ENCODE results near the gene OSBPL6. TPM values are rescaled to one million over a fixed set of nuclear protein-coding genes. Genes with fewer than 3 reads are reported as not detected.

OSBPL6 gene
- total RNA-seq, 4 donors from 2014 or later, result 11.6 to 51.1 (median 40.7) TPM

DNA sequence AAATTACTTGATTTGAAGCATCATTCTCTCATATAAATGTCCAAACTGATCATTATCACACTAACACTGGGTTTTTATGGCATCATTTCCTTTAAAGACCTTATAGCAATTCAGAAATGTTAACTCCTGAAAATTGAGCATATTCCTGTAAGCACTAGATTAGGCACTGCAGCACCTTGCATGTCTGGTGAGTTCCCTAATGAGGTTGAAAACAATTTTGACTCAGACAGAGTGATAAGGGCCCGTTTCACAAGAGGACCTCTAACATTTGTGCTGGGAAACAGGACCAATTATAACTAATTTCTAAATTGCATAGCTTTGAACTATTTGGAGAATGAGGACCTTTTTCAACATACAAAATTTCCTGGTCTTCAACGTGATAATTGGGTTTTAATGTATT is 69.9 kb downstream of the OSBPL6 start:
- peak overlapping the region in 3 of 4 donors; percentile 73 to 82 (median 76) for H3K27ac ChIP-seq
- ATAC-seq (no peak), DNase-seq (no peak)
- H3K27me3 ChIP-seq, result no peaks in the 10 kb centered on the region
- TF ChIP-seq POLR2A (IDR thresholded peaks at IDR 0.05), result no peak
- no peak for TF ChIP-seq CTCF (IDR thresholded peaks at IDR 0.05 in 4 of 5, conservative IDR thresholded peaks at IDR 0.05 in 1 of 5)
- H3K4me1 ChIP-seq, result peaks cover 32 to 55% of the 10 kb centered on the region in 2 donors
- in situ Hi-C loops (cut with MboI; ENCODE audit: low sequenced_read_pairs in 4 of 4) (no loop called here), intact Hi-C loops (cut with DNase I; ENCODE audit: low total_unique reads) (no loop called here)
- H3K9me3 ChIP-seq, result no peaks in the 10 kb centered on the region
- H3K4me3 ChIP-seq, result no peak overlapping the region
- H3K36me3 ChIP-seq, result no peaks in the 10 kb centered on the region

GRCh38 chr2:178265851-178266250 is 71.5 kb downstream of the OSBPL6 start:
- Histone ChIP-seq H3K27me3 (no peaks in the 10 kb centered on the region), H3K9me3 (no peaks in the 10 kb centered on the region), H3K4me1 (peaks cover 48 to 58% of the 10 kb centered on the region in 2 donors), H3K4me3 (no peak overlapping the region), H3K27ac (peak overlapping the region in 2 of 4 donors; percentile 34 to 44), H3K36me3 (no peaks in the 10 kb centered on the region)
- in situ Hi-C loops (cut with MboI; ENCODE audit: low sequenced_read_pairs in 4 of 4) (no loop called here), intact Hi-C loops (cut with DNase I; ENCODE audit: low total_unique reads) (no loop called here)
- TF ChIP-seq CTCF (IDR thresholded peaks at IDR 0.05 in 4 of 5, conservative IDR thresholded peaks at IDR 0.05 in 1 of 5) (no peak), POLR2A (IDR thresholded peaks at IDR 0.05) (no peak)
- DNase-seq (no peak), ATAC-seq (no peak)

- intact Hi-C loops (cut with DNase I; ENCODE audit: low total_unique reads), result no loop called here
- DNase-seq (no peak), ATAC-seq (no peak)
- no peak for TF ChIP-seq POLR2A (IDR thresholded peaks at IDR 0.05)
- TF ChIP-seq CTCF (IDR thresholded peaks at IDR 0.05 in 4 of 5, conservative IDR thresholded peaks at IDR 0.05 in 1 of 5), result no peak
- H3K27ac ChIP-seq, result peak overlapping the region in 2 of 4 donors; percentile 34 to 44
- H3K9me3 ChIP-seq, result no peaks in the 10 kb centered on the region
- H3K4me1 ChIP-seq, result peaks cover 54 to 63% of the 10 kb centered on the region in 2 donors
- no peak overlapping the region for H3K4me3 ChIP-seq
- no peaks in the 10 kb centered on the region for H3K27me3 ChIP-seq
- H3K36me3 ChIP-seq, result no peaks in the 10 kb centered on the region
- in situ Hi-C loops (cut with MboI; ENCODE audit: low sequenced_read_pairs in 4 of 4), result no loop called here
Measured at GRCh38 chr2:178266445-178266844, 72.1 kb downstream of the OSBPL6 start.

DNA sequence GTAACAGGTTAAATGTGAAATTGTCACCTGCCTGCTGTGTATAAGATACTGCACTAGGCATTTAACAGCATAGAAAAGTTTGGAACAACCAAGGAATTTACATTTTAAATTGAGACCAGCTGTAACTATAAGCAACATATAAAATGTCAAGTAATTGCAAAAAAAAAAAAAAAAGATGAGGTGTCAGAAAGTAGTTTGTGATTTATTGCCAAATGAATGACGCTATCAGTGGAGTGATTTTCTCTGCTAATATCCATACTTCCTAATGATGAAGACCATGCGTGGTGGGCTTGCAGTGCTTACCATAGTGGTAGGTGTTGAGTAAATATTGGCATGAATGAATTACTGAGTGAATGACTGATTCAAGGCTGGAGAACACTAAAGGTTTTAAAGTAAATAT is 73.3 kb downstream of the OSBPL6 start:
- no peak overlapping the region for H3K4me3 ChIP-seq
- TF ChIP-seq POLR2A (IDR thresholded peaks at IDR 0.05), result no peak
- TF ChIP-seq CTCF (IDR thresholded peaks at IDR 0.05 in 4 of 5, conservative IDR thresholded peaks at IDR 0.05 in 1 of 5), result no peak
- H3K36me3 ChIP-seq, result no peaks in the 10 kb centered on the region
- peaks cover 63% of the 10 kb centered on the region in 2 donors for H3K4me1 ChIP-seq
- in situ Hi-C loops (cut with MboI; ENCODE audit: low sequenced_read_pairs in 4 of 4) (no loop called here), intact Hi-C loops (cut with DNase I; ENCODE audit: low total_unique reads) (no loop called here)
- no peak for ATAC-seq
- no peak for DNase-seq
- H3K27ac ChIP-seq, result peak overlapping the region in 2 of 4 donors; percentile 25 to 33
- H3K9me3 ChIP-seq, result no peaks in the 10 kb centered on the region
- no peaks in the 10 kb centered on the region for H3K27me3 ChIP-seq

DNA sequence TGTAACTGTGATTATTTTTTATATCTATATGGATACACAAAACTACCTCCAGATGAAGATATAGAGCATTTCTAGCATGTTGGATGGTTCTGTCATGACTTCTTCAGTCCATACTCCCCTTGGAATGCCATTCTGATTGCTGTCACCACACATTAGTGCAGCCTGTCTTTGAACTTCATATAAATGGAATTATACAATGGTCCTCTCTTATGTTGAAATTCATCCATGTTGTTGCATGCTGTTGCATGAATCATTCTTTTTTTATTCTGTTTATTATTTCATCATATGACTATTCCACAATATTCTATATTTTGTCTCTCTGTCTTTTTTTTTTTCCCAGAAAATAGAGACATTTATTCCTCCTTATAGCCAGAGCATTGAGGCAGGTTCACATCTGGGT is 74.1 kb downstream of the OSBPL6 start:
- intact Hi-C loops (cut with DNase I; ENCODE audit: low total_unique reads), result no loop called here
- Histone ChIP-seq H3K4me1 (peaks cover 66 to 70% of the 10 kb centered on the region in 2 donors), H3K27ac (peak overlapping the region; percentile 84 to 86 (median 84)), H3K9me3 (no peaks in the 10 kb centered on the region), H3K4me3 (no peak overlapping the region), H3K27me3 (no peaks in the 10 kb centered on the region), H3K36me3 (no peaks in the 10 kb centered on the region)
- ATAC-seq (no peak), DNase-seq (no peak)
- in situ Hi-C loops (cut with MboI; ENCODE audit: low sequenced_read_pairs in 4 of 4), result no loop called here
- no peak for TF ChIP-seq CTCF (IDR thresholded peaks at IDR 0.05 in 4 of 5, conservative IDR thresholded peaks at IDR 0.05 in 1 of 5)
- no peak for TF ChIP-seq POLR2A (IDR thresholded peaks at IDR 0.05)

Data from gastrocnemius medialis (tissue), 4 donors.